GM12865 (cell line): ENCODE measurements around the gene ZRANB3.
"Not testable (repeated sequence)": the region's sequence is repeated elsewhere in the genome, so short reads cannot be mapped to it uniquely, and the experiment has no call there.

Source experiments
- DNase-seq: peaks from one replicate; pipeline ENCODE4 v3.0.0; 2010; ENCODE audit warnings: low read depth
- H3K4me3 ChIP-seq: 2 replicates; pipeline ENCODE4 v1.5.1; 2011; ENCODE audit warnings: mild to moderate bottlenecking, low read depth, low read length, control low read depth
- CTCF ChIP-seq: IDR thresholded peaks from 2 replicates; pipeline ENCODE4 v1.5.1; 2011; ENCODE audit warnings: low read length, control low read depth, low read depth, inconsistent platforms; ENCODE audit not compliant: insufficient read depth; ENCODE audit errors: missing control alignments

The ZRANB3 gene

GRCh38 chr2:135095591-135095990 lies 435.4 kb downstream of the ZRANB3 start:
- no peak for TF ChIP-seq CTCF
- no peak for DNase-seq

GRCh38 chr2:135094508-135094907 lies 436.5 kb downstream of the ZRANB3 start:
- no peak for DNase-seq
- no peak for TF ChIP-seq CTCF
- H3K4me3 ChIP-seq: no peak overlapping the region

More at GRCh38 chr2:135095591-135095990, 435.4 kb downstream of the ZRANB3 start:
- no peak overlapping the region for H3K4me3 ChIP-seq

- no peak overlapping the region for H3K4me3 ChIP-seq
- DNase-seq: no peak
- TF ChIP-seq CTCF: no peak
Observed at GRCh38 chr2:135093670-135094330, 437.2 kb downstream of the ZRANB3 start.

GRCh38 chr2:135093193-135093592 lies 437.8 kb downstream of the ZRANB3 start:
- H3K4me3 ChIP-seq: no peak overlapping the region
- no peak for TF ChIP-seq CTCF
- no peak for DNase-seq

DNA sequence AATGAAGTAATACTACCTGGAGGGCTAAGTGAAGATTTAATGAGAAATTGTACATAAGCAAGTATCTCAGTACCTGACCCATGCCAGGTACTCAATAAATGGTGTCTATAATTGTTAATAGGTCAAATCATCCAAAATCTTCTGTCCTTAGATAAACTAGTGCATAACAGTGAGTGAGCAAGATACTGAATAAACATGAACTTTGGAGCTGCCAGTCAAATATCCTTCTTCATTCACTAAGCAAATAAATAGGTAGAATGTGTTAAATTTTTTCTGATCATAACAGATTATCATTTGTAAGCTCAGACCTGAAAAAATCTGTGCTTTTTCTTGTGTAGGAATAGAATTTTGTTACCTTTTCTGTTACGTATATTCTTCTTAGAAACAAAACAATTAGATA lies 439.3 kb downstream of the ZRANB3 start:
- TF ChIP-seq CTCF: no peak
- H3K4me3 ChIP-seq: no peak overlapping the region
- DNase-seq: no peak

- not testable (repeated sequence) for DNase-seq, H3K4me3 ChIP-seq
Observed at GRCh38 chr2:135089597-135089996, 441.4 kb downstream of the ZRANB3 start.
